CD4-positive, alpha-beta T cell treated with Interleukin-6 for 4 hours (primary cell): ENCODE results near the gene POU3F3.

Experiments used
- DNase-seq: peaks from one replicate; pipeline ENCODE4 v3.0.0-alpha.2; 2020; ENCODE audit warnings: mixed read lengths

The POU3F3 gene

DNA sequence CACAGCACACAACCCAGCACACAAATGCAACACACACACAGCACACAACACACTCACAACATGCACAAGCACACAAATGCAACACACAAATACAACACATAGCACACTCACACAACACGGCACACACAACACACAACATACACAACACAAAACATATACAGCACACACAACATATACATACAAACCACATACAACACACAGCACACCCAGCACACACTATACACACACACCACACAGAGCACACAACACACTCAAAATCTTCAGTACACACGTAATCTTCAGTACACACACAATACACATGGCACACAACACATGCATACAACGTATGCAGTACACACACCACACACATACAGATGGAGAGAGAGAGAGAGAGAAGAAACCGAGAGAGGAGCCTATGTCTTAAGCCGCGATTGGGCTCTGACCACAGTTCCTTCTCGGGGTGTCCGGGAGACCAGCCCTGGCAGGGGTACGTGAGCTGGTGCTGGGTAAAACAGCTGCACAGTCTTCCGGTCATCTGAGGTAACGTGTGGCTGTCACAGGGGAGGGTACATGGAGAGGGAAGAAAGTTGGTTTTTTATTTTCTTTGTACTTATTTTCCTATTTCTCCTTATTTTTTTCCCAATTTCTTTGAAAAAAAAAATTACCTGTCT, 25.1 kb downstream of the POU3F3 start:
- no peak for DNase-seq

DNA sequence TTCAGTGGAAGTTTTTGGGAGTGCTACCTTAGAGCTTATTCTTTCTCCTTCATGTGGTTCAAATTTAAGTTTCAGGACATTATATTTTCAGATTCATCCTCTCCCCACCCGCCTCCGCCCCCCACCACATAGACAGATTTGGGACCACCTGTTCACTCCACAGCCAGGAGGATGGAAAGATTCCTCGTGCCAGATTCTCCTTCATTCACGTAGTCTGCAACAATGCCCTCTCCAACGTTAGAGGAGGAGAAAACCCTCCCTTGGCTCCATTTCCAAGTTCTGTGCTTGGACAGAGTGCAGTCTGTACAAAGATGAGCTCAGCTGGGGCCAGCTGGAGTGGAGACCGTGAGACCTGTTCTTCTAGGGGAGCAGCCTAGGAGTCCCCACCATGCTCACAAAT, 26.2 kb downstream of the POU3F3 start:
- no peak for DNase-seq

DNA sequence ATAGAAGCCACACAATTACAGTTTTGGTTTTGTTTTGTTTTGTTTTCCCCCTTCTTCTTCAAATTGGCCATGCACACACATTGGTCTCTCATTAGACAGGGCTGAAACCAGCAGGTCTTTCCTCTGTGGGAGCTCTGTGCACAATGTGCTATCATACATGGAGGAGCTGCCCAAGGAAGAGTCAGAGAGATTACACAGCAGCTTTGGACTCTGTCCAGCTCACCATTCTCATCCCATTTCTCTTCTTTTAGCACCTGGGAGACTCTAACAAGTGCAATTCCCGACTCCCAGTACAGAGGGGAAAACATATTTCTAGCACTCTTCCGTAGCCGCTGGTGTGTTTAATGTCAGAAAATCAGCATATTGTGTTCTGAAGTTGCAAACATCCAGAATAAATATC, 29.4 kb downstream of the POU3F3 start:
- DNase-seq, result no peak

DNA sequence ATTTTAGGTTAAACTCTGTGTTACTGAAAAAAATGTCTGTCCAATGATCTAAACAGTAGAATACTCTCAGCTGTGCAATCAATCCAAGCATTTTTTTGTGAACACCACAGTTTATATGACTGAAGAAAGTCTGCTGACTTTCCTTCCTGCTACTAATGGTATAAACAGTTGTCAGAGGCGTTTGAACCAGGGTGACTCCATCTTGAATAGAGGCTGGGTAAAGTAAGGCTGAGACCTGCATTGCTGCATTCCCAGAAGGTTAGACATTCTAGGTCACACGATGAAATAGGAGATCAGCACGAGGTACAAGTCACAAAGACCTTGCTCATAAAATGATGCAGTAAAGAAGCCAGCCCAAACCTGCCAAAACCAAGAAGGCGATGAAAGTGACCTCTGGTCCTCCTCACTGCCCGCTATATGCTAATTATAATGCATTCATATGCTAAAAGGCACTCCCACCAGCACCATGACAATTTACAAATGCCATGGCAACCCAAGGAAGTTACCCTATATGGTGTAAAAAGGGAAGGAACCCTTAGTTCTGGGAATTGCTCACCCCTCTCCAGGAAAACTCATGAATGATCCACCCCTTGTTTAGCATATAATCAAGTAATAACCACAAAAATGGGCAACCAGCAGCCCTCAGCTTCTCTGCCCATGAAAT, 31.3 kb downstream of the POU3F3 start:
- no peak for DNase-seq

DNA sequence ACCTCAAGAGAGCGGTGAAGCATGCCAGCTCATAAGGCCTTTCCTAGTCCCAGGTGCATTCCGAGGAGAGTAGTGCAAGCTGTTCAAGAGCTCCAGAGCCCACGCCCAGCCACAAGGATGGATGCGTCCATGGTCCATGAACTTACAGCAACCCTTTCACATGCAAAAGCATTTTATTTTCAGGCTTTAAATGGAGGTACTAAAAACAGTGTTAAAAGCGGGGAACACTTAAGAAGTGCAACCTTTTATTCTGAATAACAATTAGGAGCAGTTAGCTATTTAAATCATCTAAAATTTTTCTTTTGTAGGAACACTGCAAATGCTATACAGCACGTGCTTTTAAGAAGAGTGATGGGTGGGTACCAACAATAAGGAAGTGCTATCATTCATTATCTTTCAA, 33.8 kb downstream of the POU3F3 start:
- no peak for DNase-seq

DNA sequence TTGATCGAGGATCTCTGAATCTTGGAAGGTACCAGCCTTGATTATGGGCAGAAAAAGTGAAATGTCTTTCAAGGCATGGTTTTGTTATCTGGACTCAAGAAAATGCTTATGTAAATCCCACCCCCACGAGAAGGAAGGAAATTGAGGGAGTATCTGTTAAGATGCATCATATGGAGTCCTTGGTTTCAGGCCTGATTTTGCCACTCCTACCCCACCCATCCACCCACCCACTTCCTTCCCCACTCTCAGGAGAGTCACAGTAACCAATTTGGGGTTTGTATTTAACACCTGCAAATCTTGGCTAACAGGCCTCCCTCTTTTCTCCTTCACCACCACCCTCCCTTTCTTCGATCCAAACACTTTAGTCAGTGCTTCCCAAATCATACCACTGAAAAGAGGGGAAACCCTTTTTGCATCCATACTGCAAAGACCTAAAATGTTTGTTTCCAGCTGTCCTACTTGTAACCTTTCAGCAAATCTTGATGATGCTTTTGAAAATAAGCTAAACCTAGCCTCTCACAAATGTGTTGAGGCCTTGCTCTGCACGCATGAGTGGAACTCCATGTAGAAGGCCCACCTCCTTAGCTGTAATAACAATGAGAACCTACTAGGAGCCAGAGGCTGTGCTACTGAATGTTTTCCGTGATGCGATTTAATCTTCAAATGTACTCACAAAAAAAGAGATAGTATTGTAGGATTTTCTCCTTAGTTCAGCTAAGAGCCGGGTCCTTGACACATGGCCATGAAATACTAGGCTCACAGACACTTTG, 34.8 kb downstream of the POU3F3 start:
- no peak for DNase-seq

DNA sequence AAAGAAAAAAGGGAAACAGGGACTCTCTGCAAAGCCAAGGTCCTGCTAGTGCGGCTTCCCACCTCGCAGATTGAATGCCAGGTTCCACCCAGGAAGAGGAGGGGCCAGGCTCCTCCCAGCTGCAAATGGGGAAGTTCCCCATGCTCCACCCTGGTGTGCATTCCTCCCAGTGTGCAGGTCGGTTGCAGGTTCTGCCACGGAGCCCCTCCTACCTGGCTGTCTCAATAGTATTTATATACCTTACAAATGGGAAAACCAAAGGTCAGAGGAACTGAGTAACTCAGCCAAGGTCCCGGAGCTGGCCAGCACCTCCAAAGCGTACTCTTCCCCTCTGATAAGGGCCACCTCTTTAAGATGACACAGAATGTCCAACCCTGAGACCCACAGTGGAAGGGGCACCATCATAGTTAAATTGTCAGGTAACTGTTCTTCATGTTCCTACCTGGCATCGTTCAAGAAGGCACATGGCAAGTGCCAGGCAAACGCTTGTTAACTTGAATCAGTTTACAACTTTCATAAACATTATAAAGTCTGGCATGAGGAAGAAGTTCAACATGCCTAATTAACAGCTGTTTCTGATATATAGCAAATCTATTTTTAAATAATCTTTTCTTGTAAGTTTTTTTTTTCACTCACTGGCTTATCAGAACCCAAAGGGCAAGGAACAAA, 35.5 kb downstream of the POU3F3 start:
- DNase-seq, result no peak

DNA sequence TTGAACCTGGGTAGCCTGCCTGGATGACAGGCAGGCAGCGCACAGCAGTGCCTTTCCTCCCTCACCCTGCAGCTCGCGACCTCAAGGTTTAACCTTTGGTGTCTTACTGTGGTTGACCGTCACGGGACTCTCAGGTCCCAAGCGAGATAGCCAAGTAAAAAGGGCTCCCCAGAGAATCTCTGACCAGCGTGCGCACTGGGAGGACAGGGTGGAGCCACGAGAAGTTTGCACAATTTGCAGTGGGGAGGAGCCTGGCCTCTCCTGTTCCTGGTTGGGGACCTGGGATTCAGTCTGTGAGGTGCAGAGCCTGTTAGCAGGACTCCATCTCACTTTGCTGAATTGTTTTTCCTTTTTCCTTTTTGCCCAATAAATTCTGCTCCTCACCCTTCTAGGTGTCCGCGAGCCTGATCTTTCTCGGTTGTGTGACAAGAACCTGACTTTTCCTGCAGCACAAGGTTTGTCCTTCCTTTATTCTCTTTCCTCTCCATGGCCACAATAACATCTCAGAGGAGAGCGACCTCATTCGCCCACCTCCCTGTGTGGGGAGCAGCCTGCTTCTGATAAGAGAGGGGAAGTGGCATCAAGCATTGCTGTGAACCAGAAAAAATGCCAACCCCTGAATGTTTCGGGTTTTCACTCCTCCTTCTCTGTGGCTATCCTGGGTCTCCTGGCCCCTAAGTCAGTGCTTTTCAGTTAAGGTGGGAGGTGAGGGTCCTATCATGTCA, 36.2 kb downstream of the POU3F3 start:
- no peak for DNase-seq

DNA sequence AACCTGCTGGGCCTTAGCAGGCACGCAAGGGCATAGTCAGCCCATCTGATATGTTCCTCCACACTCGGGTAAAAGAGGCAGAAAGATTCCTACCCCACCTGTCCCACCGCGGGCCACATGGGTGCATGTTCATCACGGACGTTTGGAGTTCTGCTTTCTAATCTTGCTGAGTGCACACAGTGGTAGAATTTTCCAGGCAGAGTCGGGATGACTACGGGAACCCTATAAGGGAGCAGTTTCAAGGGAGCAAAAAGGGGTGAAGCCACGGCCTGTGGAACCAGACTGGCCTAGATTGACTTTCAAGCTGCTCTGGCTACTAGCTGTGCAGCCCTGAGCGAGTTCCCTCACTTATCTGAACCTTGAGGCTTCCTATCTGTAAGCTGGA, 36.8 kb downstream of the POU3F3 start:
- DNase-seq, result no peak

DNA sequence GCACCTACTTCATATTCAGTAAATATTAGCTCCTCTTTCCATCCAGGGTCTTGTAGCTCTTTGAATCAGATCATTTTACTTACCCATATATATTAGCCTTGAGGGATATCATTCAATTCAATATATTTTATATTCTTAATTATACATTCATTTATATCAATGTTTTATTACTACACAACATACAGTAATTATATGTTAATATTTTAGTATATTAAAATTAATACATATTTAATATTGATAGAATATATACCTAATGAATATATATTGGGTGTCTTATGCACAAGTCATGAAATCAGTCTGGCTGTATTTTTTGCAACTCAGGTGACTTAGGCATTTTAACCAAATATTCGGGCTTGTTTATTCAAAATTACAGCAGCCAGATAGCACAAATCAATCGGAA, 37.2 kb downstream of the POU3F3 start:
- DNase-seq, result no peak

DNA sequence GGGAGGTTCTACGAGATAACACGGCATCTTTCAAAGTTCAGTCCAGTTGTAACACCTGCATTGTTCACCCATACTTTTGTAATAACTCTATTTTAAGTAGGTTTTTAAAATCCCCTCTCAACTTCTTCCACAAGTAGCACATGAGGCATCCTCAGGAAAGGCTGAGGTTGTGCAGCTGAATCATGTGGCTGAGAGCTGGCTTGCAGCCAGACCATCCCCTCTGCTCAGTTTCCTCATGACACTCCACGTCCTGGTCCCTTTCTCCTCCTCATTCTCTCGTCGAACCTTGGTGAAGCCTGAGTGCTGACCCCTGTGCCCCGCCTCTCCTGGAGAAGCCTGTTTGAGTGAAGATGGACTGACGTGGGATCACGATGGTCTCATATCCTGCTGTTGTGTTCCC, 42.5 kb downstream of the POU3F3 start:
- DNase-seq, result no peak

DNA sequence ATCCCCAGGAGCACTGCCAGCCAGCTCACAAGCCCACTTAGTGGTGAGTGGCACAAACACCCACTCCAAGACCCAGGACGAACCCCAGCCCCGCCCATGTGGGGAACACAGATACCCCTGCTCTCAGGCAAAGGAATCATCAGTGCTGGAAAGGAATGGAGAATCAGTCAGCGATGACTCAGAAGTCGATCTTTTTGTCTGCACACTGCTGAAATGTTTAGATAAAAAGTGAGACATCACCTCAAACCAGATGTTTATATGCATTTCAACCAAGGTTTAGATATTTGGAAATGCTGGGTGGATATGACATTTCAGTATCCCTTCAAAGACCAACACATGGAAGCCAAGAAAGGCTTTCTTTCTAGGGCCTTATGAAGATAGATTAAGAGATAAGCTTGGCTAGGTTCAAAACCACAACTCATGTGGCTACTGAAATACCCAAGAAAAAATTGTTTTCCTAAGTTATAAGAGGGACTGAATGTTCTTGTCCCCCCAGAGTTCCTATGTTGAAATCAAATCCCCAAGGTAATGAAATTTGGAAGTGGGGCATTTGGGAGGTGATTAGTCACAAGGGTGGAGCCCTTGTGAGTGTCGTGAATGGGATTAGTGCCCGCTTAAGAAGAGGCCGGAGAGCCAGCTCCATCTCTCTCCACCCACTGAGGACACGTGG, 43.7 kb downstream of the POU3F3 start:
- no peak for DNase-seq

DNA sequence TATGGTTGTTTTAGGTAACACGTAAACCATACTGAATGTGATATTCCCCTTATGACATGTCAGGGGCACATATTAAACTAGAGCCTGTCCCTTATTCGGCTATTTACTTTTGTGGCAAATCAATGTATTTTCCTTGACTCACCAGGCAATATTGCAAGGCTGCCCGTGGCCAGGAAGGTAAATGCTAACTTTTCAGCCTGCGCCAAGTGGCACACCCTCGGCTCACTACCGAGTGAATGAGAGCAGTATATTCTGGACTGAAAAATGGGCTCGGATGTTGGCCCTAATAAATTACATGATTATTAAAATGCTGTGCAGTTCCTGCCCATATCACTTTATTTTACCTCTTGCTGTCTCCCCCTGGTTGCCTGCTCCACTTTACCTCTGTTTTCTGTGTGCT, 46.7 kb downstream of the POU3F3 start:
- DNase-seq, result no peak

DNA sequence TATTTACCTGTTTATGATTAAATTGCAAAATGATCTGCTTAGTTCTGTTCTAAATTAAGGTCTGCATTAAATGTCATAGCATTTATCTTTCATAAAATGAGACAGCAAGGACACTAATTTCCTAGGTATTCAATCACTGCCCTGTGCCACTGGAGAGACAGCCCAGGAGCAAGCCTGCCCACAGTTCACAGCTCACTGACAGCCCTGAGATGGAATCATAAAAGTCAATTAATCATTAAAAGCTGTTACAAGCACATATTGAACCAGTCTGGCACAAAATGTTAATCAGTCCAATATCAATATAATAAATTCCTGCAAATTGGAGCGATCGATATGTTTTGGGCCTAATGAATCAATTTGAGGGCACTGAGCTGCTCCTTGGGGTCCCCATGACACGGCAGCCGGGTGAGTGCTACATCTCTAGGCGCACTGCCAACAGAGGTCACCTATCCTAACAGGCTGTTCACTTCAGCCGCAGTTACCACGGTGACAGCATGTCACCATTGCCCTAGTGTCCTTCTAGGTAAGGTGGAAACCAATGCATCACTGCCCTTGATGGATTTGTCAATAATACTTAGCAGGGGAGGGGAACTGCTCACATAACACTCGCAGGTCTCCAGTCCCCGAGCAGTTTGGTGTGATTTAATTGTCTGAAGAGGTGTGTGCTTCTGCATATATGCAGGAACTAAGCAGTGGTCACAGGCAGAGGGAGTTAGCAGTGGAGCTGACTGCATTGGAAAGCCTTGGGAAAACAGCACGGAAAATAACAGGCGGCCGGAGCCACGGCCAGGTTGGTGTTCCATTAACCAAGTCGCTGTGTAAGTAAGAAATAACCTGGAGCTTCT, 47.3 kb downstream of the POU3F3 start:
- DNase-seq, result no peak

DNA sequence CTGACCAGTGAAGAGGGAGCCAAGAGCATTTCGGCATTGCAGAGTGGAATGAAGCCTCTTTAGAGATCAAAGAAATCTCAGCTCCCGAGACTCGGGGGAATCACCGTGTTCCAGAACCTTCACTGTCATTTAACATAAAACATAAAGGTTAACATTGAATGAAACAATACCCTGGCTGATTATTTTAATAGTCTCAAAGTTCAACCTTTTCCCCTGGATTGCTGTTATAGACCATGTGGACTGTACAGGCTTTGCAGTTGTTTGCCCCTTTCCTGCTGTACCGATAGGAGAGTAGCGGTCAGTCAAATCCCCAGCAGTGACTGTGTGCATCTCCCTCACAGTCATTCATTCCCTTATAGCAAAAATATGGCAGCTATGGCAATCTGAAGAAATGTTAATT, 48.4 kb downstream of the POU3F3 start:
- DNase-seq, result no peak
